ENCODE results near the gene ADGRG7.

ADGRG7 gene

DNA sequence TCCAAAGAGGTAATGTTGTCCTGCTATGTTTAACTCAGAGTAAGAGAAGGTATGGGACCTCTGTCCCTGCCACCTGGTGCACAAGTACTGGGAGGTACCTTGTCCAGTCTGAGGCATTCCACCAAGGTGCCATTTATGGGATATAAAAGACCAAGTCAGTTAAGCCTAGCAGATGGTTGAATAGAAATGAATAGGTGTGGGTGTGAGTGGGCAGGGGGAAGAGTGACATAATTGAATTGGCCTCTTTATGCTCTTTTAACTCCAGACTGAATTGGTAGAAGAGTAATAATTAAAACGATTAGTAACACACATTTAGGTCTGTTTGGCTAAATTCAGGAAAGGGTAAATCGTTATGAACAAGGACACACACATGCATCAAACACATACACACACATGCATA, 562 bp downstream of the ADGRG7 start:
- Histone ChIP-seq H3K9me3 (no peaks in the 10 kb centered on the region), H3K4me1 (no peaks in the 10 kb centered on the region), H3K36me3 (replicated peaks) (no peaks in the 10 kb centered on the region), H3K4me3 (no peak overlapping the region), H3K27me3 (ENCODE audit: low read depth) (peaks cover 4% of the 10 kb centered on the region; the same call in 1 of the 2 replicates)
- DNase-seq (ENCODE audit: low spot score in 2 of 2): no peak
- in situ Hi-C loops (cut with MboI; ENCODE audit: low sequenced_read_pairs): no loop called here

DNA sequence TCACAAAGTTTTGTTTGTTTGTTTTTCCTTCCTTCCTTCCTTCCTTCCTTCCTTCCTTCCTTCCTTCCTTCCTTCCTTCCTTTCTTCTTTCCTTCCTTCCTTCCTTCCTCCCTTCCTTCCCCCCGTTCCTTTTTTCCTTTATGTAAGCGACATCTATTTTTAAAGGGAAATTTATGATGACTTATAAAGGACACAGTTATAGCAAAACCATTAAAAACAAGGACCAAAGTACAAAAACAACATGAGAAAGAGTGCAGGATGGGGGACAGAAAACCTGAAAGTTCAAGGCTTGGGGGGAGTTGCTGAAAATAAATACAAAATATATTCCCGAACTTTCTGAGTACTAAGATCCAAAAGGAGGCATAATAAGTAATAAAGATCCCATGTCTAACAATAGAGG, 1.8 kb downstream of the ADGRG7 start:
- in situ Hi-C loops (cut with MboI; ENCODE audit: low sequenced_read_pairs): no loop called here
- Histone ChIP-seq H3K4me1 (no peaks in the 10 kb centered on the region), H3K4me3 (no peak overlapping the region)

DNA sequence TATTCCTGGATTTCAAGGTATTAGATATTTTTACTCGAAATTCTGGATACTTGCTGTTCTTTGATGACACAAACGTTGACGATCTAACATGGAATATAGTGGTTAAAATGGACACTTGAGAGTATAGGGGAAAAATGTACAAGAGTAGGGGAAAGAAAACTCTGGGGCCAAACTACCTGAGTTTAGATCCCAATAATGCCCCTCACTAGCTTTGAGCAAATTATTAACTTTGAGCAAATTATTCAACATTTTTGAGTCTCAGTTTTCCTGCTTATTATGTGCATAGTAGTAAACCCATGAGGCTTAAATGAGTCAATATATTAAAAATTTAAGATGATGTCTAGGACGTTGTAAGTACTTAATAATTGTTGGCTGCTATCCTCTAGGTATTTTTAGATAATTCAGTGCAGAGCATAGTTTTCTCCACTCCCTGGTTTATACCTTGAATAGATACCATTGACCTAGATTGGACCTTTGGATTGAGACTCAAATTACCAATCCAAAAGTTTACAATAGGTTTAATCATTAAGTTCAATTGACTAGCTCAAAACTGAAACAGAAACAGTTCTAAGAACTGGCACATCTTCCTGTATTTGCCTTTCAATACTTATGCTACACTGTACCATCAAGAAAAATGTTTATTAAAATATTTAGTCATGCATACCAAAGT, 4.5 kb downstream of the ADGRG7 start:
- in situ Hi-C loops (cut with MboI; ENCODE audit: low sequenced_read_pairs): no loop called here
- H3K36me3 ChIP-seq (replicated peaks): no peaks in the 10 kb centered on the region
- no peaks in the 10 kb centered on the region for H3K9me3 ChIP-seq
- no peak overlapping the region for H3K4me3 ChIP-seq
- peaks cover 4% of the 10 kb centered on the region; the same call in 1 of the 2 replicates for H3K27me3 ChIP-seq (ENCODE audit: low read depth)
- H3K4me1 ChIP-seq: no peaks in the 10 kb centered on the region
- DNase-seq (ENCODE audit: low spot score in 2 of 2): no peak

More for the DNA sequence above, 1.8 kb downstream of the ADGRG7 start:
- no peaks in the 10 kb centered on the region for H3K36me3 ChIP-seq (replicated peaks)
- no peaks in the 10 kb centered on the region for H3K9me3 ChIP-seq
- DNase-seq (ENCODE audit: low spot score in 2 of 2): no peak
- H3K27me3 ChIP-seq (ENCODE audit: low read depth): peaks cover 4% of the 10 kb centered on the region; the same call in 1 of the 2 replicates

DNA sequence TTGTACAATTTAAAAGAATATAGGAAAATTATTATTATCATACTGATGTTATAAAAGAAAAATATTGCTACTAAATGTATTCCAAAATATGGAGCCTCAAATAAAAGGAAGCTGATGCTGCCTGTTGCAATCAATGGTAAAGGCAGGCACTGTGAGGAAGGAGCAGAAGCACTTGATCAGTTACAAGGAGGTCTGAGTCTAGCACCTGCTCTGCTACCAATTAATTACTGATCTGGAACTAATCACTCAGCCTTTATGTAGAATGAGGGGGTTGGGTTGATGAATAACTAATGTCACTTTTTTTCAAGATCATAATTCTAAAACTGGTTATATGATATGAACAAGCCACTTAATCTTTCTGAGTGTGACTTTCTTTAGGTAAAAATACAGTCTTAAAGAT, 5.5 kb downstream of the ADGRG7 start:
- Histone ChIP-seq H3K4me3 (no peak overlapping the region), H3K36me3 (replicated peaks) (no peaks in the 10 kb centered on the region), H3K9me3 (no peaks in the 10 kb centered on the region), H3K4me1 (no peaks in the 10 kb centered on the region), H3K27me3 (ENCODE audit: low read depth) (peaks cover 4% of the 10 kb centered on the region; the same call in 1 of the 2 replicates)
- in situ Hi-C loops (cut with MboI; ENCODE audit: low sequenced_read_pairs): no loop called here
- DNase-seq (ENCODE audit: low spot score in 2 of 2): no peak

DNA sequence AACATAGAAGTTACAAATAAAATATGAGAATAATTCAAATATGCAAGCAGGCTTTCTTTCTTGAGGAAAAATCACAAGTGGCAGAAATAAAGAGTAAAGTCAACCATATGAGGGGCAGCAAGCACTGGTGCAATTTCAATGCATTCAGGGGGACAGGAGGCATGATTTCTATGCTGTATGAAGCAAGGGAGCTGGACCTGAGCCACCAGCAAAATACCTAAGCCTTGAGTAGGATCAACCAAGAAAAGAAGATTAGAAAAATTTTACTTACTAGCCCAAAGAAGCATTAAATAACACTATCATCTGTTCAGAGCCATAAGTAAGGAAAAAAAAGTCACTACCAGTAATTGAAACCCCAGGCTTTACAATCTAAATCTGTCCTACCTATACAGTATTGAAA, 6.3 kb downstream of the ADGRG7 start:
- Histone ChIP-seq H3K4me3 (no peak overlapping the region), H3K4me1 (no peaks in the 10 kb centered on the region), H3K36me3 (replicated peaks) (no peaks in the 10 kb centered on the region), H3K9me3 (no peaks in the 10 kb centered on the region), H3K27me3 (ENCODE audit: low read depth) (peaks cover 4% of the 10 kb centered on the region; the same call in 1 of the 2 replicates)
- DNase-seq (ENCODE audit: low spot score in 2 of 2): no peak
- in situ Hi-C loops (cut with MboI; ENCODE audit: low sequenced_read_pairs): no loop called here

DNA sequence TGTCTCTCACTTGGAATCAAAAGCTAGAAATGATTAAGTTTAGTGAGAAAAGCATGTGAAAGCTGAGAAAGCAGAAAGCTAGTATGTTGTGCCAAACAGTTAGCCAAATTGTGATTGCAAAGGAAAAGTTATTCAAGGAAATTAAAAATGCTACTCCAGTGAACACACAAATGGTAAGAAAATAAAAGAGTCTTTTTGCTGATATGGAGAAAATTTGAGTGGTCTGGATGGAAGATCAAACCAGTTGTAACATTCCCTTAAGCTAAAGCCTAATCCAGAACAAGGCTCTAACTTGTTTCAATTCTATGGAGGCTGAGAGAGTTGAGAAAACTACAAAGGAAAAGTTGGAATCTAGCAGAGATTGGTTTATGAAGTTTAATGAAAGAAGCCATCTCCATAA, 11.8 kb downstream of the ADGRG7 start:
- Histone ChIP-seq H3K27me3 (ENCODE audit: low read depth) (no peaks in the 10 kb centered on the region), H3K4me1 (no peaks in the 10 kb centered on the region), H3K36me3 (replicated peaks) (no peaks in the 10 kb centered on the region), H3K4me3 (no peak overlapping the region), H3K9me3 (no peaks in the 10 kb centered on the region)
- in situ Hi-C loops (cut with MboI; ENCODE audit: low sequenced_read_pairs): no loop called here
- DNase-seq (ENCODE audit: low spot score in 2 of 2): no peak

DNA sequence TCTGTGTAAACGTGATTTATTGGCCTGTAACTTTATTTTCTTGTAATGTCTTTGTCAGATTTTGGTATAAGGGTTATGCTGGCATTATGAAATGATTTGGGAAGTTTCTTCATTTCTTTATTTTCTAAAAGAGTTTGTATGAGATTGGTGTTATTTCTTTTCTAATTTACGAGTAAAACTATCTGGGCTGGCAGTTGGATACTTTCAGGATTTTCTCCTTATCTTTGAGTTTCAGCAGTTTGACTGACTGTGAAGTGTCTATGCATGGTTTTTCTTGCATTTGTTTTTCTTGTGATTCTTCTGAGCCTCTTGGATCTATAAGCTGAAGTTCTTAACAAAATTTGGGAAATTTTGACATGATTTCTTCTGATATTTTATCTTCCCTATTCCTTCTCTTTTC, 18.1 kb downstream of the ADGRG7 start:
- no peaks in the 10 kb centered on the region for H3K27me3 ChIP-seq (ENCODE audit: low read depth)
- DNase-seq (ENCODE audit: low spot score in 2 of 2): no peak
- H3K9me3 ChIP-seq: no peaks in the 10 kb centered on the region
- H3K36me3 ChIP-seq (replicated peaks): no peaks in the 10 kb centered on the region
- in situ Hi-C loops (cut with MboI; ENCODE audit: low sequenced_read_pairs): no loop called here
- H3K4me3 ChIP-seq: no peak overlapping the region
- H3K4me1 ChIP-seq: no peaks in the 10 kb centered on the region

DNA sequence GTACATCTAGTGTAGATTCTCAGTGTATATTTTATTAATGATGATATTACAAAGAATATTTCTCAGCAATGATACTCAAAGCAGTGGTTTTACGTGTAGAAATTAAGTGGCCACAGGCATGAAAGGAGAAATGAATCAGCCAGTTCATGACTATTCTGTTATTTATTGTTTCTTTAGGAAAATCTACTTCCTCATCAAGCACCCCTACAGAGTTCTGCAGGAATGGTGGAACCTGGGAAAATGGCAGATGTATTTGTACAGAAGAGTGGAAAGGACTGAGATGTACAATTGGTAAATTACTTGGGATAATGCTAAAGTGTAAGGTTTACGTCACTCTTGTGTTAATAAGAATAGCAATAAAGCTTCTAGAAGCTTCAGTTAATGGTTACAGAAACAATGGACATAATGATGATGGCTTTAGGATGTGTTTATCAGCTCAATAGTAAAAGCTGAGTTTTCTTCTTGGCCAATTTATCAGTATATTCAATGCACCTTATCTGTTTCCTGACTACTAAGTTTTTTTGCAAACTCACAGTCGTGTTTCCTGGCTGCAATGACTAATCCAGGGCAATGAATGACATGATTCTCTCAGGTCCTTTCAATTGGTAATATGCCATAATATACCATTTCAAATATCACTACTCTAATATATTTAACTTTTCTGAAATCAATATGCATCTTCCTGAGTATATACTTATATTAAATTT, 20.2 kb downstream of the ADGRG7 start:
- in situ Hi-C loops (cut with MboI; ENCODE audit: low sequenced_read_pairs): no loop called here

DNA sequence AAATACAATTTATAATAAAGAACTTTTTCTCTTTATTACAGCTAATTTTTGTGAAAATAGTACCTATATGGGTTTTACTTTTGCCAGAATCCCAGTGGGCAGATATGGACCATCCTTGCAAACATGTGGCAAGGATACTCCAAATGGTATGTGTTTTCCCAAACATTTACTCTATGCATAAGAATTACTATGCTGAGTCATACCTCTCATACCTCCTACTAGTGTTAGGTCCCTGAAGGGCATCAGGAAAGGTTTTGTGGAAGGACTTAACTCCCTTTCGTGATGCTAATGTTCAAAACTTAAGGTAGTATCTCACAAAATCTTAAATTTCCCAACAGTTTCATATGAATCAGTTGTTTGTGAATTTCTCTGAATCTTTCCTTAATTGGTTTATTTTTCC, 21.3 kb downstream of the ADGRG7 start:
- in situ Hi-C loops (cut with MboI; ENCODE audit: low sequenced_read_pairs): no loop called here
- Histone ChIP-seq H3K36me3 (replicated peaks) (no peaks in the 10 kb centered on the region), H3K4me3 (no peak overlapping the region), H3K4me1 (no peaks in the 10 kb centered on the region), H3K27me3 (ENCODE audit: low read depth) (no peaks in the 10 kb centered on the region), H3K9me3 (no peaks in the 10 kb centered on the region)
- no peak for DNase-seq (ENCODE audit: low spot score in 2 of 2)

More for the DNA sequence above, 20.2 kb downstream of the ADGRG7 start:
- no peaks in the 10 kb centered on the region for H3K36me3 ChIP-seq (replicated peaks)
- no peaks in the 10 kb centered on the region for H3K4me1 ChIP-seq
- no peaks in the 10 kb centered on the region for H3K27me3 ChIP-seq (ENCODE audit: low read depth)
- no peaks in the 10 kb centered on the region for H3K9me3 ChIP-seq
- DNase-seq (ENCODE audit: low spot score in 2 of 2): no peak
- H3K4me3 ChIP-seq: no peak overlapping the region

DNA sequence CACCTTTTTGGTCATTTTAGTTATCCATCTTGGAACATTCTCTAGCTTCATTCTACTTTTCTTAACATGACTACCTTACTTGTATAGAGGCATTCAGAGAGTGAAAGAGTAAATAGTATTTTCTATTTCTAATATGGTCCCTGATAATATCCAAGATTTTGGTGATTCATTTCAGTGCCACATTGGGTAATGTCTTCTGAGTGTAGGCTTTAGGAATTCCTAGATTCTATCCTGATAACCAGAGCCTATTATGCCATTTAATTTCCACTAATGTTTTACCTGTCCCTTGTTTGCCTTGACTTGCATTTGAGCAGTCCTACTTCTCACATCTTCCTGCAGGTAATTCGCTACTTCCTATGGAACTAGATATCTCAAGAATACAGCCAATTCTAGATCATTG, 21.8 kb downstream of the ADGRG7 start:
- Histone ChIP-seq H3K27me3 (ENCODE audit: low read depth) (no peaks in the 10 kb centered on the region), H3K36me3 (replicated peaks) (no peaks in the 10 kb centered on the region), H3K4me3 (no peak overlapping the region), H3K9me3 (no peaks in the 10 kb centered on the region), H3K4me1 (no peaks in the 10 kb centered on the region)
- in situ Hi-C loops (cut with MboI; ENCODE audit: low sequenced_read_pairs): no loop called here
- no peak for DNase-seq (ENCODE audit: low spot score in 2 of 2)

DNA sequence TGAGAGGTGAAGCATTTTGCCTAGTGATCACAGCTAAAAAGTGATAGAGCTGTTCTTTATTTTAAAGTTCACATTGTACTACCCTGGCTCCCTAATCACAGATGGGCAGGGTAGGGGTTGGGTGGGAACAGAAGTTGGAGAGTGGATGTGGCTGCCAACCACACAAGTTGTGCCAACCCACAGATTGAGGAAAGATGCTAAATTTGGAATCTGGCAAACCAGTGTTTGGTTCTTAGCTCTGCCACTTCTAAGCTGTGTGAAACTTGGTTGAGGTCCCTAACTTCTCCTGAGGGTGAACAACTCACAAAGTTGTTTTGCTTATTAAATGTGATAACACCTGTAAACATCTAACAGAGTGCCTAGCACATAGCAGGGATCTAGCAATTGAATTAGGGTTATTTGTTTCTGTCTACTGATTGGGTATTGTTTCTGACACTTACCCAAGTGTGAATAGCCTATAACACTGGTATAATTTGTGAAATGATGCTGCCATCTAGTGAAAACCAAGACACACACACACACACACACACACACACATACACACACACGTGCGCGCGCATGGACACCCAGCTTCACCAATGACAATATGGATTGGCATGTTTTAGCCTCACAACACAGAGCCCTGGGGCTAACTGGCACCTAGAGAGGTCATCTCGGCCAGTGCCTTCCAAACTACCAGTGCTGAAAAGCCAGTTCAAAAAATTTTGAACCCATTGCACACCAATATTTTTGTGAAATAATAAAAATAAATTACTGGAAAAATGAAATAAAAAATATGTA, 25.3 kb downstream of the ADGRG7 start:
- Histone ChIP-seq H3K36me3 (replicated peaks) (no peaks in the 10 kb centered on the region), H3K4me3 (no peak overlapping the region), H3K4me1 (no peaks in the 10 kb centered on the region), H3K9me3 (no peaks in the 10 kb centered on the region), H3K27me3 (ENCODE audit: low read depth) (no peaks in the 10 kb centered on the region)
- peak in 1 of 2 experiments; percentile 33 for DNase-seq (ENCODE audit: low spot score in 2 of 2)
- in situ Hi-C loops (cut with MboI; ENCODE audit: low sequenced_read_pairs): no loop called here

DNA sequence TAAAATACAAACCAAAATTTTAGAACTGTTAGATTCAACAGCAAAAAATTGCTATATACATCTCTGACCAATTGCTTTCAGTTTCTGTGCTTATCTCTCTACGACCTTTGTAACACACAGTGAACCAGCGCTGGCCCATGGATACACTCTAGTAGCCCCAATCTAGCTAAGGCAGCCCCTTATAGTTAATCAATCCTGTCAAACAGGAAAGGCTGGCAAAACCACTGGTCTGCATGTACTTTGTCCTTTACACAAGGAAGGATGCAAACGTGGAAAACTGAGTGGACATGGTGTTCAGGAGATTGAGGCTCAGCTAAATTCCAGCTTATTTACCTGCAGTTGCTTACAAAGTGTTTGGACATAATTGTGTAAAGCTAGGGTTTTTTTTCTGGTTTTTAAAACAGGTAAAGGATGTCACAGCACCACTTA, 25.9 kb downstream of the ADGRG7 start:
- no peak overlapping the region for H3K4me3 ChIP-seq
- H3K9me3 ChIP-seq: no peaks in the 10 kb centered on the region
- DNase-seq (ENCODE audit: low spot score in 2 of 2): no peak
- H3K27me3 ChIP-seq (ENCODE audit: low read depth): no peaks in the 10 kb centered on the region
- in situ Hi-C loops (cut with MboI; ENCODE audit: low sequenced_read_pairs): no loop called here
- no peaks in the 10 kb centered on the region for H3K36me3 ChIP-seq (replicated peaks)
- H3K4me1 ChIP-seq: no peaks in the 10 kb centered on the region

DNA sequence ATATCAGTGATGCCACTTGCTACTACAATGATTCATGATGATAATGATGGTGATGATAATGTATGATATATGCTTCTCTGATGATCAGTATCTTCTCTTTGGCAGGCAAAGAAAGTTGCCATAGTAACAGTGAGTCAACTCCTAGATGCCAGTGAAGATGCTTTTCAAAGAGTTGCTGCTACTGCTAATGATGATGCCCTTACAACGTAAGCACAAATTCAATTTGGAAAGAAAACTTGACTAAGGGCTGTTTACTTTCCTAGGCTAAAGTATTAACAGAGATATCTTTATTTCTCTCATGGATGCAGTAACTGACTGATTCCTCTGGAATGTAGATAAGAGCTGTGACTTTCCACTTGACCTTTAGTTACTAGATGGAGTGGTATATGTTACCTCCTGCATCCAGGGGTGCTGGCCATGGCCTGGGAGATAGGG, 27.8 kb downstream of the ADGRG7 start:
- Histone ChIP-seq H3K36me3 (replicated peaks) (no peaks in the 10 kb centered on the region), H3K9me3 (no peaks in the 10 kb centered on the region), H3K4me1 (no peaks in the 10 kb centered on the region), H3K4me3 (no peak overlapping the region), H3K27me3 (ENCODE audit: low read depth) (no peaks in the 10 kb centered on the region)
- in situ Hi-C loops (cut with MboI; ENCODE audit: low sequenced_read_pairs): no loop called here
- DNase-seq (ENCODE audit: low spot score in 2 of 2): no peak

DNA sequence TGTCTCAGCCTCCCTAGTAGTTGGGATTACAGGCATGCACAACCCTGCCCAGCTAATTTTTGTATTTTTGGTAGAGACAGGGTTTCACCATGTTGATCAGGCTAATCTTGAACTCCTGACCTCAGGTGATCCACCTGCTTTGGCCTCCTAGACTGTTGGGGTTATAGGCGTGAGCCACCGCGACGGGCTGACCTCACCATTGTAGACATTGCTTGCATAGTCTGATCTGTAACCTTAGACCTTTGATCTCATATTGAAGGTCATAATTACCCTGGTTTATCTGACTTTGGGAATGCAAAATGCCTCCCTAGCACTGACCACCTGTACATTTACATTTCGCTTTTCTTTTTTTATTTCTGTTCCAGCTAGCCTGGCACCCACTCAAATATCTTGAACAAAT, 31.2 kb downstream of the ADGRG7 start:
- in situ Hi-C loops (cut with MboI; ENCODE audit: low sequenced_read_pairs): no loop called here
- peaks cover 3% of the 10 kb centered on the region; the same call in 1 of the 2 replicates for H3K4me1 ChIP-seq
- H3K9me3 ChIP-seq: no peaks in the 10 kb centered on the region
- no peak overlapping the region for H3K4me3 ChIP-seq
- no peak for DNase-seq (ENCODE audit: low spot score in 2 of 2)
- no peaks in the 10 kb centered on the region for H3K27me3 ChIP-seq (ENCODE audit: low read depth)
- no peaks in the 10 kb centered on the region for H3K36me3 ChIP-seq (replicated peaks)
